ENCODE results near the gene FCN3. TPM values are rescaled to one million over a fixed set of nuclear protein-coding genes. Genes with fewer than 3 reads are reported as not detected.

Gene FCN3
- total and polyA plus RNA-seq, 2 experiments from 2014 or later, result not detected

DNA sequence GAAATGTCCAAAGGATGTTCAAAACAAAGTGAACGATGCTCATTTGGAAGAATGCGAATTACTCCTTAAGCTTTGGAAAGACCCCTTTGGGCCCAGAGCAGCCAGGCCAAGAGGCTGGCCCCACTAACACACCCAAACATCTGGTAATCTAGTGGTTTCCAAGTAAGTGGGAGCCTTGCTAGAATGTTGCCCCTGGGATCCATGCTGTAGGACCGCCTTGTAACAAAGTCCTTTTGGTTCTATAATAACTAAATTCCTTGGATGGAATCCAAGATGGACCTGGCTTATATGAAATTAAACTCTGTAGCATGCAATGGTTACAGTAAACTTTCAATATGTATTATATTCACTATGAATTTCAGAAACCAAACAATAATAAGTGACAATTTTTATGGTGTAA, 43.1 kb upstream of the FCN3 start:
- Histone ChIP-seq H3K27me3 (no peaks in the 10 kb centered on the region), H3K9me3 (ENCODE audit: low read depth) (no peaks in the 10 kb centered on the region), H3K4me1 (ENCODE audit: insufficient read depth) (peaks cover 24% of the 10 kb centered on the region), H3K4me2 (peak overlapping the region; percentile 19), H3K4me3 (no peak overlapping the region), H3K9me2 (replicated peaks; ENCODE audit: insufficient read depth) (no peaks in the 10 kb centered on the region), H3K36me3 (replicated peaks; ENCODE audit: insufficient read depth, low read depth) (no peaks in the 10 kb centered on the region), H3K27ac (peak overlapping the region; percentile 96), H3K79me2 (peaks cover 45% of the 10 kb centered on the region), H2AFZ (peak overlapping the region; percentile 14), H4K20me1 (ENCODE audit: insufficient read depth, poor library complexity, severe bottlenecking) (no peaks in the 10 kb centered on the region)
- 95% methylated on average over 3 of the region's 3 CpGs for WGBS (ENCODE audit: low lambda C conversion rate, missing lambda C conversion rate)
- no peak for TF ChIP-seq EZH2phosphoT487 (IDR thresholded peaks at IDR 0.05; ENCODE audit: low read depth, severe bottlenecking, unreplicated experiment)
- TF ChIP-seq, protein P1, sequence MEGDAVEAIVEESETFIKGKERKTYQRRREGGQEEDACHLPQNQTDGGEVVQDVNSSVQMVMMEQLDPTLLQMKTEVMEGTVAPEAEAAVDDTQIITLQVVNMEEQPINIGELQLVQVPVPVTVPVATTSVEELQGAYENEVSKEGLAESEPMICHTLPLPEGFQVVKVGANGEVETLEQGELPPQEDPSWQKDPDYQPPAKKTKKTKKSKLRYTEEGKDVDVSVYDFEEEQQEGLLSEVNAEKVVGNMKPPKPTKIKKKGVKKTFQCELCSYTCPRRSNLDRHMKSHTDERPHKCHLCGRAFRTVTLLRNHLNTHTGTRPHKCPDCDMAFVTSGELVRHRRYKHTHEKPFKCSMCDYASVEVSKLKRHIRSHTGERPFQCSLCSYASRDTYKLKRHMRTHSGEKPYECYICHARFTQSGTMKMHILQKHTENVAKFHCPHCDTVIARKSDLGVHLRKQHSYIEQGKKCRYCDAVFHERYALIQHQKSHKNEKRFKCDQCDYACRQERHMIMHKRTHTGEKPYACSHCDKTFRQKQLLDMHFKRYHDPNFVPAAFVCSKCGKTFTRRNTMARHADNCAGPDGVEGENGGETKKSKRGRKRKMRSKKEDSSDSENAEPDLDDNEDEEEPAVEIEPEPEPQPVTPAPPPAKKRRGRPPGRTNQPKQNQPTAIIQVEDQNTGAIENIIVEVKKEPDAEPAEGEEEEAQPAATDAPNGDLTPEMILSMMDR (IDR thresholded peaks at IDR 0.05; ENCODE audit: poor library complexity), result no peak
- TF ChIP-seq EZH2 (IDR thresholded peaks at IDR 0.05; ENCODE audit: borderline replicate concordance), result no peak
- no peak for DNase-seq (ENCODE audit: low spot score)

DNA sequence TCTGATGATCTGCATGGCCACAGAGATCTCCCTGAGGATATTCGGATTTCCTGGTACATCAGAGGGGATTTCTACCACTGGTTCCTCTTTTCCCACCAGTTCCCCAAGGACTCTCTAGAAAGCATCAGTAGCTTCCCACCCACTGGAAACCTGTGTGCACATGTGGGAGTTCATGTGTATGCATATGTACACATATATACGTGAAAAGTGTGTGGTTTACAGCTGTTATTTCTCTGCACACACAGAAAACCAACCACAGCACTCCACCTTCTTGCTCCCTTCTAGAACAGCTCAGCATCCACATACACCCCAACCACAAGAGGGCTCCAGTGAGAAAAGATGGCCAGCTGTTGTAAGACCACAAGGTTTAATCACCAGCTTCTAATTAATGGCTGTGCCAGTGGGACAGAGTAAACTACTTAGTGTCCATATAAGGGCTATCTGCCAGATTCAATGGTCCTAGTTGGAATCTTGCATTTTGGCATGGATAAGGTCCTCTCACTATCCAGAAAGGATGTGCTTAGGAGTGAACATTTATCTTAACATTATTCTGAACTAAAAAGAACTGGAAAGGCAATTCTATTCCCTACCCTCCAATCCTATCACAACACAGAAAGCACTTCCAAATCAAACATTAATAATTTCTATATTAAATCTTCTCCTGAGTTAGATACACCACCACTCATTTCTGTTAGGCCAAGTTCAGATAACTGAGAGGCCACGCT, 41.9 kb upstream of the FCN3 start:
- TF ChIP-seq EZH2phosphoT487 (IDR thresholded peaks at IDR 0.05; ENCODE audit: low read depth, severe bottlenecking, unreplicated experiment), result no peak
- no peak for TF ChIP-seq EZH2 (IDR thresholded peaks at IDR 0.05; ENCODE audit: borderline replicate concordance)
- TF ChIP-seq, protein P1 (IDR thresholded peaks at IDR 0.05; ENCODE audit: poor library complexity), result peak; percentile 52
- Histone ChIP-seq H3K4me2 (no peak overlapping the region), H3K27ac (peak overlapping the region; percentile 96), H3K36me3 (replicated peaks; ENCODE audit: insufficient read depth, low read depth) (no peaks in the 10 kb centered on the region), H4K20me1 (ENCODE audit: insufficient read depth, poor library complexity, severe bottlenecking) (no peaks in the 10 kb centered on the region), H2AFZ (no peak overlapping the region), H3K79me2 (peaks cover 39% of the 10 kb centered on the region), H3K4me3 (no peak overlapping the region), H3K9me2 (replicated peaks; ENCODE audit: insufficient read depth) (no peaks in the 10 kb centered on the region), H3K4me1 (ENCODE audit: insufficient read depth) (peaks cover 24% of the 10 kb centered on the region), H3K9me3 (ENCODE audit: low read depth) (no peaks in the 10 kb centered on the region), H3K27me3 (no peaks in the 10 kb centered on the region)
- DNase-seq (ENCODE audit: low spot score), result peak; percentile 66
- WGBS (ENCODE audit: low lambda C conversion rate, missing lambda C conversion rate), result 91% methylated on average over 3 of the region's 3 CpGs

DNA sequence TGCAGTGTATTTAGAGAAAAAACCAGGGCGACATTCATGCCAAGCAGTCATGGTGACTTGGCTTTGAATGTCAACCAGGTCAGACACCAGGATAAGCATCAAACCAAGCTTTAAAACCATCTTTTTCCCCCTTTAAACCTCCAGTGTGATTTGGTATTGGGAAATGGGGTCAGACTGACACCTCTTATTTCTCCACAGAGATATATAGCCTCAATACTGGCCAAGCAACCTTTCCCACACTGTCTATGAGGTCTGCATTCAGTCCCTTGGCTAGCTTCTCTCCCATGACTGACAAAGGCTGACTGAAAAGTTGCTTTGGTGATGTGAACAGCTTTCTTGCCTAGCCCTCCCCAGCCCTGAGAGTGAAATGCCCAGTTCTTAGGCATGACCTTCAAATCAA, 39.5 kb upstream of the FCN3 start:
- Histone ChIP-seq H3K27me3 (no peaks in the 10 kb centered on the region), H2AFZ (no peak overlapping the region), H3K9me2 (replicated peaks; ENCODE audit: insufficient read depth) (no peaks in the 10 kb centered on the region), H3K36me3 (replicated peaks; ENCODE audit: insufficient read depth, low read depth) (peaks cover 4% of the 10 kb centered on the region), H3K9me3 (ENCODE audit: low read depth) (no peaks in the 10 kb centered on the region), H3K4me3 (no peak overlapping the region), H3K27ac (no peak overlapping the region), H3K4me2 (no peak overlapping the region), H4K20me1 (ENCODE audit: insufficient read depth, poor library complexity, severe bottlenecking) (no peaks in the 10 kb centered on the region), H3K4me1 (ENCODE audit: insufficient read depth) (peaks cover 14% of the 10 kb centered on the region), H3K79me2 (peaks cover 17% of the 10 kb centered on the region)
- no peak for DNase-seq (ENCODE audit: low spot score)
- TF ChIP-seq EZH2 (IDR thresholded peaks at IDR 0.05; ENCODE audit: borderline replicate concordance) (no peak), EZH2phosphoT487 (IDR thresholded peaks at IDR 0.05; ENCODE audit: low read depth, severe bottlenecking, unreplicated experiment) (no peak)
- TF ChIP-seq, protein P1 (IDR thresholded peaks at IDR 0.05; ENCODE audit: poor library complexity), result no peak
- 100% methylated on average over 1 of the region's 1 CpG for WGBS (ENCODE audit: low lambda C conversion rate, missing lambda C conversion rate)

Measured in hepatocyte (in vitro differentiated cells).